Right cardiac atrium (tissue), 5 donors: ENCODE results near the gene TRIM15. TPM values are rescaled to one million over a fixed set of nuclear protein-coding genes. Genes with fewer than 3 reads are reported as not detected.
A peak's percentile ranks its signal among the peaks of the same experiment; 100 is the strongest.

Source experiments
- ATAC-seq, 2 donors: fragments of 200-7000 bp; cut with Tn5 transposase; one replicate each; pipeline versions ENCODE4 v1.8.0 to v1.9.1; 2020; ENCODE audit warnings: moderate library complexity in 2 of 2, mild to moderate bottlenecking in 1 of 2
- DNase-seq, 3 donors: peaks; one replicate each; pipeline ENCODE4 v3.0.0-alpha.2; 2020
- H3K27ac ChIP-seq: one replicate; pipeline ENCODE4 v1.5.1; 2013; ENCODE audit warnings: mild to moderate bottlenecking, low read length, control low read depth, moderate library complexity
- H3K27me3 ChIP-seq: one replicate; pipeline ENCODE4 v1.6.1; 2013; ENCODE audit not compliant: control insufficient read depth, insufficient read depth
- H3K4me1 ChIP-seq: one replicate; pipeline ENCODE4 v1.6.1; 2013; ENCODE audit warnings: low read length; ENCODE audit not compliant: control insufficient read depth, insufficient read depth
- H3K4me3 ChIP-seq: one replicate; pipeline ENCODE4 v1.5.1; 2013; ENCODE audit warnings: low read length, control low read depth
- H3K9me3 ChIP-seq: one replicate; pipeline ENCODE4 v1.6.1; 2013; ENCODE audit warnings: low read length; ENCODE audit not compliant: control insufficient read depth
- WGBS: extraction: QIAGEN DNeasy Blood & Tissue Kit; methylation state at CpG from one replicate; pipeline ENCODE4 v1.1.7; 2013; 5-methylcytosine and 5-hydroxymethylcytosine counted together
- intact Hi-C, 4 donors: fragments of 100-400 bp; cut with DNase I; formaldehyde crosslinking; loops; one replicate each; pipeline versions ENCODE4 v1.11.0 to v1.14.0; 2022 to 2023
- polyA plus RNA-seq: library from polyadenylated mRNA; stranded (reverse); fragments of 200-250 nt; gene quantifications from one replicate; pipeline ENCODE4 v1.2.3, GENCODE V29; 2013
- total RNA-seq, 4 donors: library from RNA; stranded (reverse); fragmentation: NEBNext Ultra II Directional; extraction: Animal tissue kit (Norgen Biotek cat#: 25700); gene quantifications; one replicate each; pipeline ENCODE4 v1.2.1, GENCODE V29; 2021
- donor health status: healthy with polysubstance abuse.
- donor health status: DM: no; HTN: yes; CAD: no.
- donor health status: DM: no; HTN: no; CAD: no.
- donor health status: DM: no; HTN: yes; CAD: no; lungs with severe emphysema.
- donor health status: DM: yes; HTN: yes; CAD: no.

TRIM15 gene
- total and polyA plus RNA-seq, 5 donors: not detected

GRCh38 chr6:30188541-30188940 lies 25.2 kb downstream of the TRIM15 start:
- Histone ChIP-seq H3K4me3 (no peak overlapping the region), H3K4me1 (no peaks in the 10 kb centered on the region), H3K27me3 (no peaks in the 10 kb centered on the region), H3K27ac (no peak overlapping the region), H3K9me3 (no peaks in the 10 kb centered on the region)
- intact Hi-C loops: no loop called here
- DNase-seq (no peak), ATAC-seq (no peak)
- WGBS: 94% methylated on average over 5 of the region's 5 CpGs

- no peak for ATAC-seq
- WGBS: 91% methylated on average over 7 of the region's 7 CpGs
- no peak overlapping the region for H3K4me3 ChIP-seq
- intact Hi-C loops: no loop called here
- DNase-seq: no peak
- no peaks in the 10 kb centered on the region for H3K27me3 ChIP-seq
- H3K27ac ChIP-seq: no peak overlapping the region
- H3K9me3 ChIP-seq: no peaks in the 10 kb centered on the region
- H3K4me1 ChIP-seq: no peaks in the 10 kb centered on the region
Measured at GRCh38 chr6:30192076-30192475, 28.7 kb downstream of the TRIM15 start.

- H3K4me1 ChIP-seq: no peaks in the 10 kb centered on the region
Measured at GRCh38 chr6:30194797-30195690, 31.7 kb downstream of the TRIM15 start.

GRCh38 chr6:30195951-30196350 lies 32.6 kb downstream of the TRIM15 start:
- no peaks in the 10 kb centered on the region for H3K4me1 ChIP-seq
- H3K4me3 ChIP-seq: no peak overlapping the region
- H3K27ac ChIP-seq: no peak overlapping the region
- no peak for ATAC-seq
- DNase-seq: no peak
- no peaks in the 10 kb centered on the region for H3K9me3 ChIP-seq
- H3K27me3 ChIP-seq: no peaks in the 10 kb centered on the region
- intact Hi-C loops: no loop called here
- WGBS: 92% methylated on average over 1 of the region's 1 CpG

More at GRCh38 chr6:30194797-30195690, 31.7 kb downstream of the TRIM15 start:
- intact Hi-C loops: no loop called here
- no peak for ATAC-seq
- H3K9me3 ChIP-seq: no peaks in the 10 kb centered on the region
- 89% methylated on average over 8 of the region's 8 CpGs for WGBS
- no peak overlapping the region for H3K4me3 ChIP-seq
- no peak overlapping the region for H3K27ac ChIP-seq
- H3K27me3 ChIP-seq: no peaks in the 10 kb centered on the region
- no peak for DNase-seq

GRCh38 chr6:30196376-30196775 lies 33.0 kb downstream of the TRIM15 start:
- no peaks in the 10 kb centered on the region for H3K27me3 ChIP-seq
- no peaks in the 10 kb centered on the region for H3K4me1 ChIP-seq
- H3K27ac ChIP-seq: no peak overlapping the region
- H3K4me3 ChIP-seq: no peak overlapping the region
- H3K9me3 ChIP-seq: no peaks in the 10 kb centered on the region
- ATAC-seq: no peak
- 95% methylated on average over 12 of the region's 12 CpGs for WGBS
- intact Hi-C loops: no loop called here
- DNase-seq: no peak

GRCh38 chr6:30198166-30199084 lies 35.1 kb downstream of the TRIM15 start:
- ATAC-seq (no peak), DNase-seq (peak in 1 of 3 donors; percentile 55)
- WGBS: 94% methylated on average over 34 of the region's 34 CpGs
- H3K9me3 ChIP-seq: no peaks in the 10 kb centered on the region
- H3K4me1 ChIP-seq: no peaks in the 10 kb centered on the region
- no peak overlapping the region for H3K4me3 ChIP-seq
- H3K27ac ChIP-seq: no peak overlapping the region
- intact Hi-C loops: no loop called here
- no peaks in the 10 kb centered on the region for H3K27me3 ChIP-seq

- WGBS: 75% methylated on average over 6 of the region's 6 CpGs
- Histone ChIP-seq H3K9me3 (no peaks in the 10 kb centered on the region), H3K4me1 (no peaks in the 10 kb centered on the region), H3K27me3 (no peaks in the 10 kb centered on the region), H3K4me3 (no peak overlapping the region), H3K27ac (no peak overlapping the region)
- no peak for DNase-seq
- no peak for ATAC-seq
- intact Hi-C loops: no loop called here
Measured at GRCh38 chr6:30200551-30201281, 37.4 kb downstream of the TRIM15 start.

- H3K4me3 ChIP-seq: no peak overlapping the region
- ATAC-seq: no peak
- no peaks in the 10 kb centered on the region for H3K9me3 ChIP-seq
- H3K4me1 ChIP-seq: peaks cover 12% of the 10 kb centered on the region
- no peaks in the 10 kb centered on the region for H3K27me3 ChIP-seq
- intact Hi-C loops: no loop called here
- DNase-seq: no peak
- H3K27ac ChIP-seq: no peak overlapping the region
- 91% methylated on average over 4 of the region's 4 CpGs for WGBS
Measured at GRCh38 chr6:30202366-30202765, 39.0 kb downstream of the TRIM15 start.

- DNase-seq (no peak), ATAC-seq (no peak)
- H3K4me1 ChIP-seq: peaks cover 16% of the 10 kb centered on the region
- H3K27me3 ChIP-seq: no peaks in the 10 kb centered on the region
- 92% methylated on average over 1 of the region's 1 CpG for WGBS
- H3K9me3 ChIP-seq: no peaks in the 10 kb centered on the region
- no peak overlapping the region for H3K27ac ChIP-seq
- H3K4me3 ChIP-seq: no peak overlapping the region
- intact Hi-C loops: no loop called here
Measured at GRCh38 chr6:30204116-30204515, 40.8 kb downstream of the TRIM15 start.

GRCh38 chr6:30206152-30206551 lies 42.8 kb downstream of the TRIM15 start:
- Histone ChIP-seq H3K9me3 (no peaks in the 10 kb centered on the region), H3K4me3 (no peak overlapping the region), H3K4me1 (peaks cover 18% of the 10 kb centered on the region), H3K27ac (no peak overlapping the region), H3K27me3 (no peaks in the 10 kb centered on the region)
- ATAC-seq (no peak), DNase-seq (no peak)
- intact Hi-C loops: no loop called here
- 80% methylated on average over 7 of the region's 7 CpGs for whole genome bisulfite sequencing
